ENCODE measurements around the gene TECPR2.
"Not testable (repeated sequence)": the region's sequence is repeated elsewhere in the genome, so short reads cannot be mapped to it uniquely, and the experiment has no call there.

TECPR2 gene

DNA sequence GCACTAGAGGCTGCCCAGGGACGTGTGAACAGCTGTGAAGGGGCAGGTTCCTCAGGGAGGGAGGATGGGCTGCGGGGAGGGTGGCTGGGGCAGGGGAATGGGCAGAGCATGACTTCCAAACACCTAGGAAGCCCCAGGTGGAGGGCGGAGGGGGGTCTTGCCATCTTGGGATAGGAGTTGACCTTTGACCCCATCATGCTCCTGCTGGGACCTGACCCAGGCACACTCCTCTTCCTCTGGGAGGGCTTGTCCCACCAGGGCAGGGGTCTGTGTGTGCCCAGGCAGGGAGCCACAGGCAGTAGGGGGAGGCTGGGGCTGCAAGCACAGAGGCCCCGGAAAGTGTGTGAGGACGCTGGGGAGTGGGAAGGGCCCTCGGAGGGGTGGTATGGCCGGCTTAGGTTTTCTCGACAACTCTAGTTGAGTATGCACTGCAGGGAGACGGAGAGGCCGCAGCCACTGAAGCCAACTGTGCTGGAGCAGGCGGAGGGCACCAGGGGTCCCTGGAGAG, 150.1 kb downstream of the TECPR2 start:
- DNase-seq: no peak

- no peak for DNase-seq
Measured at GRCh38 chr14:102513899-102514772, 151.4 kb downstream of the TECPR2 start.

GRCh38 chr14:102514987-102515733, 152.4 kb downstream of the TECPR2 start:
- no peak for DNase-seq

DNA sequence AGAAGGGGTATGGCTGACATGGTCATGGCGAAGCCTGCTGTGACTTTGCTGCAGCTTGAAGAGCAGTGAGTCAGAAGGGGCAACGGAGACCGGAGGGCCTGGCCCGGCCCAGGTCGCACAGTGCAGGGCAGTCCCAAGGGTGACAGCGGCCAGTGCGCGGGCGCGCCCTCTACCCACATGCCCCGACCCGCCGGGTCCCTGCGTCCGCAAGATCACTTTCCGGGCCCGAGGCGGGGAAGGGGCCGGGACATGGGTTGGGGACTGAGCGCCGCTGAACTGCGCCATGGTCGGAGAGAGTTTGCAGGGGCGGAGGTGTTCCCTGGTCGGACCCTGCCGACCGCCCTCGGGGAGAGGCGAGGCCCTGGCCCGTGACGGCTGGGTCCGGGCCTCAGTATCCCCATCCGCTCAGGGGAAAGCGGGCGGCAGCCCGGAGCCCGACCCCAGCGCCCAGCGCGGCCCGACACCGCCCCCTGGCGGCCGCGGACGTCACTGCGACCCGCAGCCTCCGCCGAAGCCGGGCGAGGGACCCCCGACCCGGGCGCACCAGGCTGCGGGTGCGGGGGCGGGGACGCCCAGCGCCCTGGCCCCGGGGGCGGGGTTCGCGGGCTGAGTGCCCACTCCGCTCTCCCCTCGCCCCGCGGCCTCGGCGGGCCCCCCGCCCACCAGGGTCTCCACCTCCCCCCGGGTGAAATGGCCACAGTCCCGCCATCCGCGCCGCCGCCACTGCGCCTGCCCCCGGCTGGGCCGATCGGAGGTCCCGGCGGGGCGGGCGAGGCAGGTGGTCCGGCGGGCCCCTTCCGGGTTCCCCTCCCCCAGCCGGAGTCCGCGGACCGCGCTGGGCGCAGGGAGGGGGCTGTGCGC, 154.0 kb downstream of the TECPR2 start:
- DNase-seq: no peak

DNA sequence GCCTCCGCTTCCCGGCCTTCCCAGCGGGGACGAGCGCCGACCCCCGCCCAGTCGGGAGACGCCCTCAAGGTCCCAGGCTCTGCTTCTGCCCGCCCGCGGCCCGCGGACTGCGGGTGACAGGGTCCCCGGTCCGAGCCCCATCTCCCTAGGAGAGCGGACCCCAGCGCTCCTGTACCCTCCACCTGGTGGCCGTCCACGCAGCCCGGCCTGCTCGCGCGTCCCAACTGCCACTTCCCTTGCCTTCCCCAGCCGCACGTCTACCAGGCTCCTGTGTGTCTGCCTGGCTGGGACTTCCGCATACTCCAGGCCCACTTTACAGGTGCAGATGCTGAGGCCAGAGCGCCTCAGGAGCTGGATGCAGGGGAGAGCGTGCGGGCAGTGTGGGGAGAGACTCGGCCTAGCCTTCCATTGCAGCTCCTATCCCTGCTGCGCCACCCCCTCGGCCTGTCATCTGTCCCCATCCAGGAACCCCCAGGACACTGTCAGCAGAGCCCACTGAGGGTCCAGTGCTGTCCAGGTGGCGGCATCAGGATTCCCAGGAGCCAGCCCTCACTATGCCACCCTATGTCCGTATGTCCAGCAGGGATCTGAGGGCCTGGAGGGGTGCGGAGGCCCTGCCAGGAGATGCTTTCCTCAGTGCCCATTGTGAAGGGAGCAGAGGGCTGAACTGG, 154.8 kb downstream of the TECPR2 start:
- DNase-seq: no peak

DNA sequence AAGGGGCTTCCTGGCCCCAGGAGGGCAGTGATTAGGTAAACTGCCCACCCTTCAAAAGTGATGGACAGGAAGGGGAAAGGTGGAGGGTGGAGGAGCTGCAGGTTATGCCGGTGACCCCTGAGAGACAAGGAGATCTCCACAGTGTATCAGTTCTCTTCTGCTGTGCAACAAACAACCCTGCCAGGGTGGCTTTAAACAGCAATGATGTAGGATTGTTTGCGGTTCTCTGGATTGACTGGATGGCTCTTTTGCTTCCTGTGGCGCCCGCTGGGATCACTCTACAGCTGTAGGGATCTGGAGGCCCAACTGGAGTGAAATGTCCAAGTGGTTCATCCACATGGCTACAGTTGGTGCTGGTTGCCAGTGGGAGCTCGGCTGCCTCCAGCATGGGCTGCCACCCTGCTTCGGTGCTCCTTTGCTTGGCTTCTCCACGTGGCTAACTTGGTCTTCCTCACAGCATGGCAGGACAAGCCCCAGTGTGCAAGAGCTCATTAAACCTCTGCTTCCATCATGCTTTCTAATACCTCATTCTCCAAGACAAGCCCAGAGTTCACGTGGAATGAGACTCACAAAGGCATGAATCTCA, 155.4 kb downstream of the TECPR2 start:
- no peak for DNase-seq

GRCh38 chr14:102519709-102520108, 157.0 kb downstream of the TECPR2 start:
- not testable (repeated sequence) for DNase-seq

GRCh38 chr14:102523200-102523568, 160.4 kb downstream of the TECPR2 start:
- no peak for DNase-seq

DNA sequence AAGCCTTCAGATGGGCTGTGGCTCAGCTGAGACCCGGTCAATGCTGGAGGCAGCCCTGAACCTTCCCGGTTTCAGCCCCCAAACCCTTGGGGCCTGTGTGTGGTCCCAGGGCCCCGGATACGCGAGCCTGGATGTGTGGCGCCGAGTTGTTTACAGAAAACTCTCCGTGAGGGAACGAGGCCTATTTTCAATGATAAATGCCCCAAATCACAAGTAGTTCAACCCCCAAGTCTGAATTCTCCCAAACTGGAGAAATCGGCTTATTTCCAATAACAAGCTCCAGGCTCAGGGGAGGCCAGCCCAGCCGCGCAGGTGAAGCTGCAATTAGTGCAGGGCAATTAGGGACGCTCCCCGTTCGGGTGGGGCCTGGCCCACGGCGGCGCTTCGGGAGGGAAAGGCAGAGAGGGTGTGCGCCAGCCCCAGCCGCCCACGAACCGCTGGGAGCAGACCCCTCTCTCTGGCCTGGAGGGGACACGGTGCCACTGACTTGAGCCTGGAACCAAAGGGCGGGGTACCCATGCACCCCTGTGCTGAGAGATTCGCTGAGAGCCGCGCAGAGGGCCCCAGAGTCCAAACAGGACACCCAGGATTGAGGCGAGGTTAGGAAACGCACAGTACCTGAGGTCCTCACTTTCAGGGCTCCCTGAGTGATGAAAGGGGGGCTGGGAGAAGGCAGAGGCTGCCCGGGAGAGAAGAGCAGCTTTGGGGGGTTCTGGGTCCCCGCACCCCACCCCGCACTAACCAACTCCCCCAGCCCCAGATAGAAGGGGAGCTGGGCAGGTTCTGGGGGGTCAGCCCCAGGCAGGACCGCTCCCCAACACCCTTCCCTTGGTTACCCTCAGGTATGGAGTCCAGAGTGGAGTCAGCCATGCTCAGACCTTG, 161.1 kb downstream of the TECPR2 start:
- peak; percentile 67 for DNase-seq

DNA sequence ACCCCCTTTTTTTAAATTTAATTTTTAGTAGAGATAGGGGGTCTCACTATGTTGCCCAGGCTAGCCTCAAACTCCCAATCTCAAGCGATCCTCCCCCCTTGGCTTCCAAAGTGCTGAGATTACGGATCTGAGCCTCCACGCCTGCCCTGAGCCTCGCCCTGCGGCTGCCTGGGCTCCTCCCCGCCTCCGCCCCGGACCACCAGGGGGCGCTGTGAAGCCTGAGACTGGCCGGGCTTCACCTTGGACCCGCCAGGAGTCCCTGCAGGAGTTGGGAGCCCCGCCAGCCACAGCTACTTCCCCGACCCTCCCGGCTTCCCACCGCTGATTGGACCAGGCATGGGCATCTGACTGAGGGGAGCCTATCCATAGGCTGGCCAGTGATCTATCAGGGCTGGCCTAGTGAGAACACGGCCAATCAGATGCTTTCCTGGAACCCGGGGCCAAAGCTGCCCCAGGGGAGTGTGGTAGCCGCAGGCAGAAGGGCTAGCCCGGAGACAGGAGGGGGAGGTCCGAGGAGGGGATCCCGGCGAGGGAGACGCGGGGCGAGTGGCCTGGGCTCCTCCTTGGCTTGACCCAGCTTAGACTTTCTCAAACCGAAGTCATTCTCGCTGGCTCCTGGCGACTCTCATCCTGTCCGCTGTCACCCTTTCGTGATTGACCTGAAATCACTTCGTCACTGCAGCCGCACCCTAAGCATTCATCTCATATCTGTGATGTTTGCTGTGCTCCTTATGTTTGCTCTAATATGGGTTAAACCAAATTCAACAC, 161.9 kb downstream of the TECPR2 start:
- peak; percentile 98 for DNase-seq

- peak; percentile 38 for DNase-seq
Measured at GRCh38 chr14:102525219-102525928, 162.6 kb downstream of the TECPR2 start.

DNA sequence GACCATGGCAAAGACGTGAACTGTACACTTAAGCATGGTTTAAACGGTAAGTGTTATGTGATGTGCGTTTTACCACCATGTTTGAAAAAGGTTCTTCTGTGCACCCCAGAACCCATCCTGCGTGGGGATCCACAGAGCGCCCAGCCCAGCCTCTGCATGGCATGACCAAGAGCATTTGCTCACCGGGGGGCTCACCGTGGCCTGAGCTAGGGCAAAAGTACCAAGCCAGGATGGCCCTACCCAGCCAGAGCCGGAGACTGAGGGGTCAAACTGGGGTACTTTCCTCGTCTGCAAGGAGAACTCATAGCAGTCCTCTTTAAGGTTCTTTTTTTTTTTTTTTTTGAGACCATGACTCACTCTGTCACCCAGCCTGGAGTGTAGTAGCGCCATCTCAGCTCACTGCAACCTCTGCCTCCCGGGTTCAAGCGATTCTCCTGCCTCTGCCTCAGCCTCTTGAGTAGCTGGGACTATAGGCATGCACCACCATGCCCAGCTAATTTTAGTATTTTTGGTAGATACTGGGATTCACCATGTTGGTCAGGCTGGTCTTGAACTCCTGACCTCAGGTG, 163.3 kb downstream of the TECPR2 start:
- no peak for DNase-seq

DNA sequence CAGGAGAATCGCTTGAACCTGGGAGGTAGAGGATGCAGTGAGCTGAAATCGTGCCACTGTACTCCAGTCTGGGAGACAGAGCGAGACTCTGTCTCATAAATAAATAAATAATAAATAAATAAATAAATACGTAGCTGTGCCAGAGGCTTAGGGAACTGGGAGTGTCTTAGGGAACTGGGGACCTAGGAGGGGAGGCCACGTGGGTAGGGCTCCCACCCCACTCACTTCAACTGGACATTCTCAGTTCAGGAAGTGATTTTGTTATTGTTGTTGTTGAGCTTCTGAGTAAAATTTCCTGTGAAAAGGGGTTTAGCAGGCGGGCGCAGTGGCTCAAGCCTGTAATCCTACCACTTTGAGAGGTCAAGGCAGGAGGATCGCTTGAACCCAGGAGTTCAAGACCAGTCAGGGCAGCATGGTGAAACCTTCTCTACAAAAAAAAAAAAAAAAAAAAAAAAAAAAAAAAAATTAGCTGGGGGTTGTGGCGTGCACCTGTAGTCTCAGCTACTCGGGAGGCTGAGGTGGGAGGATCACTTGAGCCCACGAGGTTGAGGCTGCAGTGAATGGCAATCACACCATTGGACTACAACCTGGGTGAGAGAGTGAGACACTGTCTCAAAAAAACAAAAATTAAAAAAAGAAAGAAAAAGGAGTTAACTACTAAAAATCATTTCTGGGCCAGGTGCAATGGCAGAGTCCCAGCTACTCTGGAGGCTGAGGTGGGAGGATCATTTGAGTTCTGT, 165.9 kb downstream of the TECPR2 start:
- no peak for DNase-seq

- no peak for DNase-seq
Measured at GRCh38 chr14:102530828-102531478, 168.2 kb downstream of the TECPR2 start.

GRCh38 chr14:102532204-102532658, 169.5 kb downstream of the TECPR2 start:
- DNase-seq: no peak

DNA sequence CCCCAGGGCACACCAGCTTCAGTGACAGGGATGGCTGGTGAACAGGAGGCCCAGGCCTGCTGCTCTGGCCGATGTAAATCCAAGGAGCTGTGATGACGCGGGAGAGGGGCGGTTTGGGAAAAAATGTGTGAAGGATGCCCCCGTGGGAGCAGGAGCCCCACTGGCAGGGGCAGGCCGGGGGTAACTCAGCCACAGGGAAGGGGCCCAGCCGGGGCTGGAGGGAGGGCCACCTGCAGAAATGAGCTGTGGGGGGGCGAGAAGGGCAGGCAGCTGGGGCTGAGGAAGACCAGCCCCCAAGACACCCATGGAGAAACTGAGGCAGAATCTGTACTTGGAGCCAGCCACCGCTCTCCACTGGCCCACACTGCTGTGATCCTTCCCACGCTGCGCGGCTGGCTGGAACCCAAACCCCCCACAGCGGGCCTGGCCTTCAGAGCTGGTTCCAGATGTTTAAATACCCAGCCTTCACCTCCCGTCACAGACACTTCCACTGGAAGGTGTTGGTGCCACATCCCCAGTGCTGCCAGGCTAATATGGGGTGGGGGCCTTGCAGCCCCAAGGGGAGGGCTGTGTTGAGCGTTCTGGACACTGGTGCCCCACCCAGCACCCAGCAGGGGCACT, 175.3 kb downstream of the TECPR2 start:
- no peak for DNase-seq
